Measurements from ENCODE around the gene WASHC2A. TPM values are rescaled to one million over a fixed set of nuclear protein-coding genes. Genes with fewer than 3 reads are reported as not detected.
"Not testable (repeated sequence)": the region's sequence is repeated elsewhere in the genome, so short reads cannot be mapped to it uniquely, and the experiment has no call there.

The WASHC2A gene
- total and polyA plus RNA-seq, 8 donors: 8.8 to 47.8 (median 22.9) TPM

DNA sequence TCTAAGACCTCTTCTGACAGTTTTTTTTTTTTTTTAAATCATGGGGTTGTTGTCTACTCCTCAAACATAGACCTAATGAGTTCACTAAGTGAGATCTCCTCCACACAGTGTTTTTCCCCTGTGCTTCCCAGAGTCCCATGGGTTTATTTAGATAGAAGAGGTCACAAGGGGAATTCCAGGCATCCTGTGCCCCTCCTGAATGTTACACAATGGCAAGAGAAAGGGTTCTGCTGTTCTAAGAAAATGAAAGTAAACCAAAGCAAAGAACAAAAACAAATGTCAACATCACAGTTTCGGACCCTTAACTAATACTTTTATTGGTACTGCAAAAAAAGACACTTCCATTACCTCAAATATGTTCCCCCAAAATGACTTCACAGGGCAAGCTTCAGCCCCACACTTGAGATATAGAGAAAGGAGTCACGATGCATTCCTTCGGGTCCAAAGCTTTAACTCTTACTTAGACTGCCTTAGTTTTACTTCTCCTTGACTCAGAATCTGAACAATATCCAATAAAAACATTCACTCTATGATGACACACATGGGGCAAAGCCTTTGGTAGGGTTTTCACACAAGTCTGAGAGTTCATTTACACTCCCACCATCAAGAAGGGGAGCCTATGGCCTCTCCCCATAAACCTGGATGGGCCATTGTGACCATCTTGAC lies 15.6 kb upstream of the WASHC2A start:
- H3K27ac ChIP-seq; H3K27me3 ChIP-seq; H3K4me3 ChIP-seq; H3K36me3 ChIP-seq; intact Hi-C loops (cut with DNase I; ENCODE audit: low total_unique reads); H3K9me3 ChIP-seq; H3K4me1 ChIP-seq: not testable (repeated sequence)
- 15 to 48% (median 40%) methylated on average over 3 of the region's 3 CpGs for WGBS, 5 donors
- peak in 1 of 2 donors; percentile 6 for DNase-seq

- WGBS, 5 donors: 47 to 68% (median 65%) methylated on average over 5 to 6 of the region's 6 CpGs
- H3K4me3 ChIP-seq; DNase-seq; H3K36me3 ChIP-seq; H3K4me1 ChIP-seq; intact Hi-C loops (cut with DNase I; ENCODE audit: low total_unique reads); H3K27me3 ChIP-seq; H3K9me3 ChIP-seq; H3K27ac ChIP-seq: not testable (repeated sequence)
Measured at GRCh38 chr10:50052778-50053376, 14.9 kb upstream of the WASHC2A start.

GRCh38 chr10:50055494-50056292 lies 12.1 kb upstream of the WASHC2A start:
- H3K9me3 ChIP-seq; DNase-seq; H3K4me1 ChIP-seq; H3K4me3 ChIP-seq; H3K36me3 ChIP-seq; intact Hi-C loops (cut with DNase I; ENCODE audit: low total_unique reads); H3K27me3 ChIP-seq; H3K27ac ChIP-seq: not testable (repeated sequence)
- 67 to 80% (median 76%) methylated on average over 5 of the region's 5 CpGs for WGBS, 5 donors

DNA sequence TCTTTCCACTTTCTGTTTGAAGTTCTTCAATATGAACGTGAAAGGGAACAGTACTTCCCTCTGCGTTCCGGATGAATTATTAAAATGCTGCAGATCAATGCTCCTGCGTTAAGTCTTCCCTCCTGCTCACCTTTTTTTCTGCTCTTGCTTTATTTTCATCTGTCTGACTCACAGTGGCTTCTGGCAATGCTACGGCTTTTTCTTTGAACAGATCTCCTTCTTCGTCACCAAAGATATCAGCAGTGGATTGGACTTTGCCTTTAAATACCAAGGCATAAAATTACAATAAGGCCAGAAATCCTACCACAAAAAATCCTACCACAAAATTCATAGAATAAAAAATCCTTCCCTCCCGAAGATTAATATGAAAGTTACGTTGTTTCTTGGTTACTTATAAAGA lies 11.1 kb upstream of the WASHC2A start:
- intact Hi-C loops (cut with DNase I; ENCODE audit: low total_unique reads); H3K36me3 ChIP-seq; H3K9me3 ChIP-seq; DNase-seq; H3K4me1 ChIP-seq; H3K27me3 ChIP-seq; H3K27ac ChIP-seq; H3K4me3 ChIP-seq: not testable (repeated sequence)
- 39 to 47% (median 42%) methylated on average over 8 of the region's 8 CpGs for WGBS, 5 donors

GRCh38 chr10:50058727-50059126 lies 9.0 kb upstream of the WASHC2A start:
- H3K4me3 ChIP-seq; H3K27me3 ChIP-seq; H3K4me1 ChIP-seq; DNase-seq; intact Hi-C loops (cut with DNase I; ENCODE audit: low total_unique reads); H3K36me3 ChIP-seq; H3K9me3 ChIP-seq; H3K27ac ChIP-seq: not testable (repeated sequence)
- 74 to 93% (median 80%) methylated on average over 1 of the region's 1 CpG for WGBS, 5 donors

DNA sequence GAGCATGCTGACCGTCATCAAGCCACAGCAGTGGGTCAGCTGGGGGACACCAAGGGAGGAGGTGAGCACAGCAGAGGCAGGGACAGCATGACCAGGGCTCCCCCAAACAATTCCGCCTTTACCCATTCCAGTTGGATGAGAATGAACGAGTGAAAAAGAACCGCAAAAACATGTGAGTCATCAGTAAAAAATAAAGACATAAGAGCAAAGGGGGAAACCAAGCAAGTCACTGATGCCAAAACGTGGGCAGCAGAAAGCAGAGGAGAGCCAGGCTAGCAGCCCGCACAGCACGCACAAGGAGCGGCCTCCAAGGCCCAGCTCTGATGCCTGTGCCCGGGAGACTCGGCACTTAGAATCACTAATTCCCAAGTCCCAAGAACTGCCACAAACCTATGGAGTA lies 7.8 kb upstream of the WASHC2A start:
- intact Hi-C loops (cut with DNase I; ENCODE audit: low total_unique reads); DNase-seq; H3K36me3 ChIP-seq; H3K4me1 ChIP-seq; H3K27ac ChIP-seq; H3K4me3 ChIP-seq; H3K9me3 ChIP-seq; H3K27me3 ChIP-seq: not testable (repeated sequence)
- WGBS, 5 donors: 79 to 83% (median 81%) methylated on average over 10 of the region's 10 CpGs

GRCh38 chr10:50061548-50061947 lies 6.2 kb upstream of the WASHC2A start:
- H3K9me3 ChIP-seq; intact Hi-C loops (cut with DNase I; ENCODE audit: low total_unique reads); H3K4me1 ChIP-seq; DNase-seq; H3K4me3 ChIP-seq; H3K27me3 ChIP-seq; H3K27ac ChIP-seq; H3K36me3 ChIP-seq: not testable (repeated sequence)
- whole genome bisulfite sequencing, 5 donors: 58 to 77% (median 69%) methylated on average over 5 to 7 of the region's 7 CpGs

DNA sequence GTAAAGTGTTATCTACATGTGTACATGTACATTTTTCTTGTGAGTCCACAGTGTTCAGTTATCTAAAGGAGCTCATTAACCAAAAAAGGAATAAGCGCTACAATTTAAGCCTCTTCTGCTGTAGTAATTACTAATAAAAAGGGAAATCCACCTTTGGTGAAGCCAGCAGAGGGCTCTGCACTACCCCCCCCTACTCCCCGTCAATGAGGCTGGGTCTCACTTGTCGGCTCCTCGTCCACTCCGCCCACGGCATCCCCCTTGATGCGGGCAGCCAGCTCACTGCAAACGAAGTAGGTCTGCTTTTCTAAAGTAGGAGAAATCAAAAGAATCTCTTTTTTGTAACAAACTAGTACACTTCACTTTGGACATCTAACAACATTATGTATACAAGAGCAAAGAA lies 4.7 kb upstream of the WASHC2A start:
- no peaks in the 10 kb centered on the region for H3K27me3 ChIP-seq
- DNase-seq: no peak
- no peaks in the 10 kb centered on the region for H3K36me3 ChIP-seq
- no peak overlapping the region for H3K4me3 ChIP-seq
- TF ChIP-seq POLR2A (IDR thresholded peaks at IDR 0.05) (no peak), CTCF (IDR thresholded peaks at IDR 0.05) (no peak), POLR2AphosphoS5 (IDR thresholded peaks at IDR 0.05) (no peak), EP300 (IDR thresholded peaks at IDR 0.05) (no peak)
- intact Hi-C loops (cut with DNase I; ENCODE audit: low total_unique reads): no loop called here
- 20 to 35% (median 21%) methylated on average over 8 of the region's 8 CpGs for WGBS, 5 donors
- peaks cover 0 to 7% (median 3%) of the 10 kb centered on the region in 4 donors for H3K4me1 ChIP-seq
- no peaks in the 10 kb centered on the region for H3K9me3 ChIP-seq
- no peak overlapping the region for H3K27ac ChIP-seq

DNA sequence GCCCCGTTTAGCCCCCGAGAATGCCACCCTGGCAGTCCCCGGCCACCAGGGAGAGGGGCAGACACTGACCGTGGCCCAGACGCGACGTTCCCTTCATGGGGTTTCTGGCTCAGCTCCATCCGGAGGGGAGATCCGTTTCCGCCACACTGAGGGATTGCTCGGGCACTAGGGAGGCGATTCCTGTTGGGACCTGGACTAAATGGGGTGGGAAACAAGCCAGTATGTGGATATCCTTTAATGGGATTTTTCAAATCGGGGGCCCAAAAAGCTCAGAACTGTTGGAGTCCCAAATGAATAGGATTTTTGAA lies 552 bp downstream of the WASHC2A start:
- intact Hi-C loops (cut with DNase I; ENCODE audit: low total_unique reads); DNase-seq; H3K9me3 ChIP-seq; H3K36me3 ChIP-seq; H3K27me3 ChIP-seq: not testable (repeated sequence)
- WGBS, 5 donors: 2 to 20% (median 3%) methylated on average over 1 to 13 of the region's 13 CpGs
- peak overlapping the region; percentile 49 to 72 (median 70) for H3K4me3 ChIP-seq
- peaks cover 0 to 27% (median 12%) of the 10 kb centered on the region in 4 donors for H3K4me1 ChIP-seq
- H3K27ac ChIP-seq: peak overlapping the region in 3 of 5 donors; percentile 77 to 82 (median 77)

- H3K4me1 ChIP-seq; H3K9me3 ChIP-seq; intact Hi-C loops (cut with DNase I; ENCODE audit: low total_unique reads); DNase-seq; H3K27me3 ChIP-seq; H3K4me3 ChIP-seq; H3K27ac ChIP-seq: not testable (repeated sequence)
- 74 to 97% (median 94%) methylated on average over 1 to 2 of the region's 2 CpGs for WGBS, 5 donors
- H3K36me3 ChIP-seq: peaks cover 0 to 46% (median 29%) of the 10 kb centered on the region in 4 donors
Measured at GRCh38 chr10:50075139-50075538, 7.4 kb downstream of the WASHC2A start.

Data from stomach (tissue), 9 donors.